Activated naive CD4-positive, alpha-beta T cell treated with anti-CD3 and anti-CD28 coated beads, Interleukin-2, amount 50 U/mL, for 72 hours (primary cell): ENCODE data around the gene VOPP1. TPM values are rescaled to one million over a fixed set of nuclear protein-coding genes. Genes with fewer than 3 reads are reported as not detected.
A peak's percentile ranks its signal among the peaks of the same experiment; 100 is the strongest.
"Not testable (repeated sequence)": the region's sequence is repeated elsewhere in the genome, so short reads cannot be mapped to it uniquely, and the experiment has no call there.

Source experiments
- ATAC-seq, 2 donors: fragments of 150-1000 bp; cut with Tn5 transposase; 2 replicates each; pipeline ENCODE4 v1.10.0; 2021; ENCODE audit warnings: mild to moderate bottlenecking in 2 of 2, moderate library complexity in 2 of 2
- DNase-seq, 2 donors: peaks; one replicate each; pipeline ENCODE4 v3.0.0; 2021 to 2022; ENCODE audit warnings: low spot score in 2 of 2
- H3K27ac Mint-ChIP-seq, 2 donors: one replicate each; pipeline ENCODE4 v1.8.0; 2022; ENCODE audit warnings: mild to moderate bottlenecking in 2 of 2, mixed read lengths in 2 of 2
- H3K36me3 Mint-ChIP-seq, 2 donors: one replicate each; pipeline ENCODE4 v1.8.0; 2022; ENCODE audit warnings: mixed read lengths in 2 of 2
- H3K9me3 Mint-ChIP-seq, 2 donors: one replicate each; pipeline ENCODE4 v1.8.0; 2022; ENCODE audit warnings: mixed read lengths in 2 of 2
- total RNA-seq, 2 donors: library from RNA; stranded (reverse); gene quantifications; one replicate each; pipeline ENCODE4 v1.2.3, GENCODE V29; 2022

The VOPP1 gene
- total RNA-seq, 2 donors from 2014 or later: 52.0 to 124 TPM

- peak overlapping the region; percentile 23 to 68 for H3K27ac Mint-ChIP-seq
- no peak for DNase-seq
- no peaks in the 10 kb centered on the region for H3K9me3 Mint-ChIP-seq
- no peak for ATAC-seq
- H3K36me3 Mint-ChIP-seq: no peaks in the 10 kb centered on the region
These were observed 17.6 kb upstream of the VOPP1 start for GRCh38 chr7:55589905-55590304.

- no peak for ATAC-seq
- Mint-ChIP-seq H3K36me3 (no peaks in the 10 kb centered on the region), H3K27ac (peak overlapping the region in 1 of 2 donors; percentile 23), H3K9me3 (no peaks in the 10 kb centered on the region)
- DNase-seq: no peak
These were observed 16.8 kb upstream of the VOPP1 start for GRCh38 chr7:55588976-55589604.

- Mint-ChIP-seq H3K36me3 (no peaks in the 10 kb centered on the region), H3K9me3 (no peaks in the 10 kb centered on the region), H3K27ac (peak overlapping the region; percentile 23 to 53)
- no peak for ATAC-seq
- DNase-seq: no peak
These were observed 16.0 kb upstream of the VOPP1 start for GRCh38 chr7:55588379-55588699.

GRCh38 chr7:55587687-55588378 is 15.5 kb upstream of the VOPP1 start:
- no peaks in the 10 kb centered on the region for H3K36me3 Mint-ChIP-seq
- DNase-seq (no peak), ATAC-seq (no peak)
- no peaks in the 10 kb centered on the region for H3K9me3 Mint-ChIP-seq
- H3K27ac Mint-ChIP-seq: peak overlapping the region in 1 of 2 donors; percentile 23

GRCh38 chr7:55582656-55583055 is 10.4 kb upstream of the VOPP1 start:
- not testable (repeated sequence) for ATAC-seq, H3K27ac Mint-ChIP-seq, DNase-seq
- H3K36me3 Mint-ChIP-seq: peaks cover 0 to 18% of the 10 kb centered on the region in 2 donors
- H3K9me3 Mint-ChIP-seq: peaks cover 0 to 11% of the 10 kb centered on the region in 2 donors

GRCh38 chr7:55576753-55577152 is 4.5 kb upstream of the VOPP1 start:
- no peak for ATAC-seq
- no peak for DNase-seq
- Mint-ChIP-seq H3K9me3 (peaks cover 0 to 8% of the 10 kb centered on the region in 2 donors), H3K27ac (no peak overlapping the region), H3K36me3 (peaks cover 0 to 14% of the 10 kb centered on the region in 2 donors)

- peaks cover 0 to 16% of the 10 kb centered on the region in 2 donors for H3K36me3 Mint-ChIP-seq
- DNase-seq (no peak), ATAC-seq (no peak)
- peak overlapping the region in 1 of 2 donors; percentile 79 for H3K27ac Mint-ChIP-seq
- peaks cover 0 to 5% of the 10 kb centered on the region in 2 donors for H3K9me3 Mint-ChIP-seq
These were observed 3.4 kb upstream of the VOPP1 start for GRCh38 chr7:55575733-55576132.

GRCh38 chr7:55575098-55575497 is 2.8 kb upstream of the VOPP1 start:
- Mint-ChIP-seq H3K36me3 (peaks cover 0 to 18% of the 10 kb centered on the region in 2 donors), H3K9me3 (peaks cover 0 to 4% of the 10 kb centered on the region in 2 donors), H3K27ac (peak overlapping the region; percentile 23 to 79)
- no peak for DNase-seq
- ATAC-seq: no peak

GRCh38 chr7:55574051-55574717 is 1.9 kb upstream of the VOPP1 start:
- Mint-ChIP-seq H3K9me3 (no peaks in the 10 kb centered on the region), H3K27ac (peak overlapping the region; percentile 79 to 94), H3K36me3 (peaks cover 2 to 15% of the 10 kb centered on the region in 2 donors)
- DNase-seq: peak in 1 of 2 donors; percentile 37
- ATAC-seq: peak; percentile 42 to 54

GRCh38 chr7:55573234-55573900 is 1.1 kb upstream of the VOPP1 start:
- H3K36me3 Mint-ChIP-seq: peaks cover 4 to 19% of the 10 kb centered on the region in 2 donors
- DNase-seq (no peak), ATAC-seq (peak in 1 of 2 donors; percentile 3)
- peak overlapping the region; percentile 79 to 94 for H3K27ac Mint-ChIP-seq
- no peaks in the 10 kb centered on the region for H3K9me3 Mint-ChIP-seq

GRCh38 chr7:55571511-55572377 is 558 bp downstream of the VOPP1 start:
- peak; percentile 61 to 81 for DNase-seq
- H3K27ac Mint-ChIP-seq: peak overlapping the region; percentile 96 to 99
- ATAC-seq: peak; percentile 20 to 29
- no peaks in the 10 kb centered on the region for H3K9me3 Mint-ChIP-seq
- H3K36me3 Mint-ChIP-seq: peaks cover 9 to 31% of the 10 kb centered on the region in 2 donors

- Mint-ChIP-seq H3K27ac (peak overlapping the region; percentile 96 to 99), H3K36me3 (peaks cover 9 to 35% of the 10 kb centered on the region in 2 donors), H3K9me3 (no peaks in the 10 kb centered on the region)
- no peak for DNase-seq
- ATAC-seq: peak; percentile 31
These were observed 1.4 kb downstream of the VOPP1 start for GRCh38 chr7:55570939-55571338.

GRCh38 chr7:55570218-55570873 is 2.0 kb downstream of the VOPP1 start:
- ATAC-seq (peak; percentile 32 to 34), DNase-seq (no peak)
- Mint-ChIP-seq H3K9me3 (no peaks in the 10 kb centered on the region), H3K27ac (peak overlapping the region; percentile 96 to 99), H3K36me3 (peaks cover 9 to 41% of the 10 kb centered on the region in 2 donors)

GRCh38 chr7:55569797-55570196 is 2.5 kb downstream of the VOPP1 start:
- DNase-seq: peak in 1 of 2 donors; percentile 64
- peak; percentile 17 to 53 for ATAC-seq
- H3K27ac Mint-ChIP-seq: peak overlapping the region; percentile 96 to 99
- peaks cover 9 to 46% of the 10 kb centered on the region in 2 donors for H3K36me3 Mint-ChIP-seq
- no peaks in the 10 kb centered on the region for H3K9me3 Mint-ChIP-seq

GRCh38 chr7:55569269-55569663 is 3.0 kb downstream of the VOPP1 start:
- Mint-ChIP-seq H3K27ac (peak overlapping the region; percentile 96 to 99), H3K36me3 (peaks cover 9 to 47% of the 10 kb centered on the region in 2 donors), H3K9me3 (no peaks in the 10 kb centered on the region)
- DNase-seq: no peak
- no peak for ATAC-seq
